Heart left ventricle (tissue), 16 donors: ENCODE results near the gene CISH. TPM values are rescaled to one million over a fixed set of nuclear protein-coding genes. Genes with fewer than 3 reads are reported as not detected.
A peak's percentile ranks its signal among the peaks of the same experiment; 100 is the strongest.

Experiments used
- ATAC-seq, 4 donors: fragments of 200-7000 bp; cut with Tn5 transposase; one replicate each; pipeline ENCODE4 v1.9.1; 2020 to 2022; ENCODE audit warnings: moderate library complexity in 4 of 4, mild to moderate bottlenecking in 3 of 4, moderate number of reproducible peaks in 1 of 4
- DNase-seq, 5 donors: peaks; one replicate each; pipeline ENCODE4 v3.0.0-alpha.2; 2020
- H3K27ac ChIP-seq, 12 donors: fragments of 200-600 bp; sonication (generic) in 4 of 12; one replicate each; pipeline versions ENCODE4 v1.5.0 to v1.8.0; 2016 to 2022; ENCODE audit warnings: mild to moderate bottlenecking in 2 of 12
- H3K27me3 ChIP-seq, 9 donors: fragments of 200-600 bp; sonication (generic) in 2 of 9; one replicate each; pipeline versions ENCODE4 v1.5.1 to v1.8.0; 2016 to 2022; ENCODE audit warnings: mild to moderate bottlenecking in 3 of 9
- H3K36me3 ChIP-seq, 9 donors: fragments of 200-600 bp; sonication (generic) in 2 of 9; one replicate each; pipeline versions ENCODE4 v1.5.0 to v1.8.0; 2018 to 2022; ENCODE audit warnings: mild to moderate bottlenecking in 2 of 9
- H3K4me1 ChIP-seq, 12 donors: fragments of 200-600 bp; sonication (generic) in 4 of 12; one replicate each; pipeline versions ENCODE4 v1.5.0 to v1.8.0; 2016 to 2022; ENCODE audit warnings: mild to moderate bottlenecking in 3 of 12
- H3K4me3 ChIP-seq, 12 donors: fragments of 200-600 bp; sonication (generic) in 4 of 12; one replicate each; pipeline versions ENCODE4 v1.5.0 to v1.8.0; 2017 to 2022; ENCODE audit warnings: mild to moderate bottlenecking in 9 of 12, moderate library complexity in 4 of 12
- H3K9me3 ChIP-seq, 12 donors: fragments of 200-600 bp; sonication (generic) in 4 of 12; one replicate each; pipeline versions ENCODE4 v1.5.0 to v1.8.0; 2016 to 2022; ENCODE audit warnings: mild to moderate bottlenecking in 1 of 12
- CTCF ChIP-seq, 12 donors: fragments of 200-600 bp; sonication (generic) in 4 of 12; IDR thresholded peaks; one replicate each; pipeline versions ENCODE4 v1.5.0 to v1.8.0; 2018 to 2022; ENCODE audit warnings: antibody characterized with exemption in 12 of 12, mild to moderate bottlenecking in 5 of 12
- POLR2A ChIP-seq, 2 donors: fragments of 450-650 bp; IDR thresholded peaks; one replicate each; pipeline ENCODE4 v1.6.1; 2017; ENCODE audit warnings: antibody characterized with exemption in 2 of 2, mild to moderate bottlenecking in 2 of 2, moderate library complexity in 2 of 2
- WGBS, 4 donors: extraction: QIAGEN DNeasy Blood & Tissue Kit in 2 of 4; methylation state at CpG; one replicate each; pipeline versions ENCODE4 v1.1.5 to v1.1.7; 2013 to 2018; 5-methylcytosine and 5-hydroxymethylcytosine counted together
- intact Hi-C, 10 donors: fragments of 100-400 bp; cut with DNase I; formaldehyde crosslinking; loops; one replicate each; pipeline versions ENCODE4 v1.11.1 to v1.14.2; 2022
- polyA plus RNA-seq, 2 donors: library from polyadenylated mRNA; stranded (reverse); fragments of 200-250 nt; gene quantifications; one replicate each; pipeline ENCODE4 v1.2.3, GENCODE V29; 2013
- total RNA-seq, 9 donors: library from RNA; depleted of rRNA in 2 of 9; stranded (reverse); fragments of >200 nt in 2 of 9; fragmentation: NEBNext Ultra II Directional in 3 of 9; extraction: Animal tissue kit (Norgen Biotek cat#: 25700) in 3 of 9; gene quantifications; one replicate each; pipeline versions ENCODE4 v1.1.0 to v1.2.4, GENCODE V29; 2016 to 2023
- donor health status: ischemic (EF 13 %, LVEDD 7.1; RV severe dilation, severe dysfunction).
- donor health status: healthy with polysubstance abuse.
- donor health status: DM: no; HTN: yes; CAD: no.
- donor health status: DM: no; HTN: no; CAD: no.
- donor health status: ischemic (EF 25% LVEDD 6.9; RV normal size, moderate dysfunction).
- donor health status: ischemic (EF 25% LVEDD 5.7; RV mildly dilated, moderate dysfunction).
- donor health status: healthy.
- donor health status: DM: yes; HTN: yes; CAD: no.
- donor health status: ischemic (EF 35%, LVEDD 5.7; RV mildly dilated, moderate dysfunction).
- donor health status: nonischemic (EF 11% LVEDD 7.7; RV severe dilation, severe dysfunction).
- donor health status: DM: yes; HTN: yes; CAD: no.
- donor health status: PGD.
- donor health status: ischemic (EF 29% LVEDD 5.4; RV normal size, mild dysfunction).
- donor health status: nonischemic (EF 23%, LVEDD 6.1; RV moderate dilation, normal function).

Gene CISH
- total and polyA plus RNA-seq, 11 donors = 6.9 to 57.0 (median 20.3) TPM

- Histone ChIP-seq H3K9me3 (no peaks in the 10 kb centered on the region), H3K27me3 (no peaks in the 10 kb centered on the region), H3K27ac (peak overlapping the region; percentile 62 to 97 (median 84)), H3K36me3 (peaks cover 0 to 66% (median 20%) of the 10 kb centered on the region in 9 donors), H3K4me3 (no peak overlapping the region), H3K4me1 (peaks cover 0 to 79% (median 33%) of the 10 kb centered on the region in 12 donors)
- TF ChIP-seq POLR2A (IDR thresholded peaks at IDR 0.05) = no peak
- no peak for TF ChIP-seq CTCF (IDR thresholded peaks at IDR 0.05)
- ATAC-seq (peak; percentile 52 to 67 (median 61)), DNase-seq (peak in 3 of 5 donors; percentile 46 to 55 (median 52))
- 42 to 71% (median 45%) methylated on average over 2 of the region's 2 CpGs for WGBS, 4 donors
- intact Hi-C loops = loop anchor here in 1 of 10 donors (2.0 kb wide), 1 partner anchor 30 kb away; no protein-coding TSS in a partner anchor
Measured at GRCh38 chr3:50648944-50649343, 37.4 kb upstream of the CISH start.

- no peak for ATAC-seq
- DNase-seq = no peak
- no peaks in the 10 kb centered on the region for H3K9me3 ChIP-seq
- peak overlapping the region; percentile 62 to 97 (median 84) for H3K27ac ChIP-seq
- H3K36me3 ChIP-seq = peaks cover 0 to 73% (median 26%) of the 10 kb centered on the region in 9 donors
- no peak for TF ChIP-seq POLR2A (IDR thresholded peaks at IDR 0.05)
- TF ChIP-seq CTCF (IDR thresholded peaks at IDR 0.05) = no peak
- H3K27me3 ChIP-seq = no peaks in the 10 kb centered on the region
- peaks cover 0 to 85% (median 39%) of the 10 kb centered on the region in 12 donors for H3K4me1 ChIP-seq
- intact Hi-C loops = loop anchor here in 1 of 10 donors (2.0 kb wide), 1 partner anchor 30 kb away; no protein-coding TSS in a partner anchor
- WGBS, 4 donors = 49 to 63% (median 60%) methylated on average over 5 to 6 of the region's 6 CpGs
- no peak overlapping the region for H3K4me3 ChIP-seq
Measured at GRCh38 chr3:50648313-50648712, 36.7 kb upstream of the CISH start.

- WGBS, 4 donors = 44 to 71% (median 58%) methylated on average over 2 of the region's 2 CpGs
- Histone ChIP-seq H3K27ac (peak overlapping the region; percentile 55 to 97 (median 85)), H3K4me3 (no peak overlapping the region), H3K36me3 (peaks cover 0 to 100% (median 50%) of the 10 kb centered on the region in 9 donors), H3K9me3 (no peaks in the 10 kb centered on the region), H3K27me3 (no peaks in the 10 kb centered on the region), H3K4me1 (peaks cover 0 to 84% (median 38%) of the 10 kb centered on the region in 12 donors)
- ATAC-seq = no peak
- intact Hi-C loops = loop anchor here in 1 of 10 donors (2.0 kb wide), 1 partner anchor 25 kb away; no protein-coding TSS in a partner anchor
- TF ChIP-seq POLR2A (IDR thresholded peaks at IDR 0.05) = no peak
- TF ChIP-seq CTCF (IDR thresholded peaks at IDR 0.05) = no peak
- no peak for DNase-seq
Measured at GRCh38 chr3:50645378-50645777, 33.8 kb upstream of the CISH start.

GRCh38 chr3:50644561-50644960 is 33.0 kb upstream of the CISH start:
- ATAC-seq (peak in 2 of 4 donors; percentile 11 to 18), DNase-seq (peak in 2 of 5 donors; percentile 47 to 50)
- intact Hi-C loops = loop anchor here in 1 of 10 donors (2.0 kb wide), 1 partner anchor 24 kb away; no protein-coding TSS in a partner anchor
- Histone ChIP-seq H3K9me3 (no peaks in the 10 kb centered on the region), H3K36me3 (peaks cover 0 to 100% (median 51%) of the 10 kb centered on the region in 9 donors), H3K27ac (peak overlapping the region; percentile 55 to 97 (median 85)), H3K27me3 (no peaks in the 10 kb centered on the region), H3K4me3 (no peak overlapping the region), H3K4me1 (peaks cover 0 to 84% (median 36%) of the 10 kb centered on the region in 12 donors)
- TF ChIP-seq CTCF (IDR thresholded peaks at IDR 0.05) (no peak), POLR2A (IDR thresholded peaks at IDR 0.05) (no peak)
- WGBS, 4 donors = 21 to 31% (median 28%) methylated on average over 7 of the region's 7 CpGs
